GM18870 (cell line): ENCODE results near the gene PHLDB2.

Experiments used
- ATAC-seq: cut with Tn5 transposase; IDR thresholded peaks from one replicate; pipeline ENCODE4 v1.9.1; 2021; ENCODE audit warnings: moderate library complexity; ENCODE audit not compliant: unreplicated experiment

Gene PHLDB2

DNA sequence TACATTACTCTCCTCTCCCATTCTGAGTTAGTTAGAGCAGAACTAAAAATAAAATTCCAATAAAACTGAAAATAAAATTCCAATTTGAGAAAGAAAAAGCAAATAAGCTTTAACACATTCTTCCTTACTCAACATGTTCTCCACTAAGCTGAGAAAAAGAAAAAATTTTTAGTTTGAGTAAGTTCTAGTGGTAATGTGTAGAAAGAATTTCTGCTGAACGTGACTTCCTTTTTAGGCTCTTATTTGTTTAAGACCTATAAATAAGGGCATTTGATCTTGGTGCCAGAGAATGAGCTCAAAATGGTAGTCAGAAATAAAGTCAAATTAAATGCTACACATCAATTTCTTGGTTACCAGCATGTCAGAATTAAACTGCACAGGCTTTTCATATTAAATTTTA is 62.1 kb downstream of the PHLDB2 start:
- ATAC-seq = no peak

DNA sequence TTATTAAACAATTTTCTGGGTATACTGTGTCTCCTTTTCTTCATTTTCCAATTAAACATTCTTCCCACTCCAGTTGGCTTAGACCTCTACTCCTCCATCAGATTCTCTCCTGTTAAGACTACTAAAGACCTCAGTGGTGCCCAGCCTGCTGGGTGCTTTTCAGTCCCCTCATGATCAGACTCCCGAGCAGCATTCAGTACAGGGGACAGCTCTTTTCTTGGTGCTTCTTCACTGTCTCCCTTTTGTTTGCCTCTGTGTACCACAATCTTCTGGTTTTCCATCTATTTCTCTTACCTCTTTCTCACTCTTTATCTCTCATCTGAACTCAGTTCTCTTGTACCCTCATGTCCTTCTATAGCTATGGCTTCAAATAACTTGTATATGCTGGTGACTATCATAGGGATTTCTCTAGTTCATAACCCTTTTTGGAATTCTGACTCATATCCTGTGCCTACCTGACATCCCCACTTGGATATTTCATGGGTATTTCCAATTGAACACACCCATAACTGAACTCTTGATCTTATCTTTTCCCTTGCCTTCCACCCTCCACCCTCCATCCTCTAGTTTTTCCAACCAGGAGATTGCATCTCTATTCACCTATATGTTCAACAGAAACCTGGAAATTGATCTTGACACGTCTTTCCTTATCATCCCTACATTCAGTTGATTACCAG is 64.2 kb downstream of the PHLDB2 start:
- ATAC-seq = no peak

DNA sequence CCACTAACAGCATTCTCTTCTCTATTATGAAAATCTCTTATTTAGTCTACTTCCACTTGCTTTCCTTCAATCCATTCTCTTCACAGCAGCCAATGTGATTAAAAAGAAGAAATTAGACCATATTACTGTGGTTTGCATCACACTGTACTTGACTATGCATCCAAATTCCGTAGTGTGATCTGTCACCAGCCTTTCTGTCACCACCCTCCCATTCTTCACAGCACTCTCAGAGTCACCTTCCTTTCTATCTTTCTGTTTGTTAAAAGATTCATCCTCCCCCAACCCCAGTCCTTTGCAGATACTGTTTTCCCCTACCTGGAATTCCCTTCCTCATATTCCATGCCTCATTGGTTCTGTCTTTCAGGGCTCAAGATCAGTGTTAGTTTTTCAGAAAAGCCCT is 64.7 kb downstream of the PHLDB2 start:
- ATAC-seq = no peak

DNA sequence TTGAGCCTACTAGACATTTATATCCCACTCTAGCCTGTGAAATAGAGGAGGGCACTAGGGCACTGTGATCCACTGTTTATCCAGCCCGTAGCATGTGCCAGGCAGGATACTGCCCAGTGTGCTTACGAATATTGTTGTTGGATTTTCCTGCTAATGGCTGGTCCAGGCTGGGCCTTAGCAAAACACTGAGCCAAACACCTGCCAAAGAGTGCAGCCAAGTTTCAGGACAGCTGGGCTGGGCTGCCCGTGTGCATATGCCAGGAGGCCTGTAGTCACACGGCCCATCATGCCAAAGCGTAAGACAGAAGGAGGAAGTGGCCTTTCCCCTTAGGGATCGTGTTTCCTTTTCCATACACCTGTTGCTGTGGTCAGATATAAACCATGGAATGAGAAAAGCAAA is 65.2 kb downstream of the PHLDB2 start:
- ATAC-seq = no peak

DNA sequence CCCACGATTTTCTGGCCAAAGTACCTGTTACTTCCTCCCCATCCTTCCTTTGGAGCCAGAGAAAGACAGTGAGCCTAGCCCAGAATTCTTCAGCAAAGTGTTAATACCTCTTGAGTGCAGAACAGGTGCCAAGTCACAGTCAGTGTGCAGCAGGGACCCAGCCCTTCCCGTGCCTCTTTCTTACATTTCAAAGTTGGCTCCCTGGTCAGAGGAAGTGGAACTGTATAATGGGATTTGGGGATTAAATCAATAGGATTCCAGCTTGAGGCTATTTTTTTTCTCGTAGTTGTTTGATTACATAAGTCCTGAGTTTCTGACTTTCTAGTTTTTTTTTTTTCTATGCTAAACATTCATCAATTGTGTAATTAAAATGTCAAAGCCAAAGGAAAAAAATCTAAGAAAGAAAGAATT is 67.2 kb downstream of the PHLDB2 start:
- ATAC-seq = no peak

DNA sequence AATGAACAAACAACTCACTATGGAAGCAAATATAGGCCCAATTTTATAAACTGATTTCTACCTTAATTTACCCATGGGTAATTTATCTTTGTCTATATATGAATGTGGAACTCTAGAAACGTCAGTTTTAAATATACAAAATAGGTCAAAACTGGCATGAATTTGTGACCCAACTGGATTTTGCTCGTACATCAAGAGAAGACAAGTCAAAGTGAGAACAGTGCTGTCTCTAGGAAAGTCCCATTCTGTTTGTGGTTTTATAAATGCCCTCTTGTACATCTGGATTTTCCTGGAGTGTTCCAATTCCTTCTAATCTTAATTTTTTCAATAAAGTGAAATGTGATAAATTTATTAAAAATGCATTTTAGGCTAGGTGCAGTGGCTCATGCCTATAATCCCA is 69.5 kb downstream of the PHLDB2 start:
- ATAC-seq = no peak

DNA sequence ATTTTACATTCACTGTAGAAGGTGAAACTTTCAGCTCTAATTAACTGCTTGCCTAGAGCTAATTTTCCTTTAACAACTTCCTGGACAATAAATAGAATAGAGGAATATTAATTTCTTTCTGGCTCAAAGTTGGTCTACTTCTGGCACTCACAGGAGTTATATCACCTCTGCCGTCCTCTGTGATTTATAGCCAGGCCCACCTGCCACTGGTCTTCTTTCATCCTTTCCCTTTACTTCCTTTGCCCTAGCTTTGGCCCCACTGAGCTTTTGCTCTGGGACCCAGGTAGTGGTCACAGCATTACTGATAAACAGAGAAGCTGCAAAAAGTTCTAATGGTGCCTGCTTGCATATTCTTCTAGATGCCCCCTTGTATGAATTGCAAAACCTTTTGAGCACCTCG is 70.4 kb downstream of the PHLDB2 start:
- ATAC-seq = no peak

DNA sequence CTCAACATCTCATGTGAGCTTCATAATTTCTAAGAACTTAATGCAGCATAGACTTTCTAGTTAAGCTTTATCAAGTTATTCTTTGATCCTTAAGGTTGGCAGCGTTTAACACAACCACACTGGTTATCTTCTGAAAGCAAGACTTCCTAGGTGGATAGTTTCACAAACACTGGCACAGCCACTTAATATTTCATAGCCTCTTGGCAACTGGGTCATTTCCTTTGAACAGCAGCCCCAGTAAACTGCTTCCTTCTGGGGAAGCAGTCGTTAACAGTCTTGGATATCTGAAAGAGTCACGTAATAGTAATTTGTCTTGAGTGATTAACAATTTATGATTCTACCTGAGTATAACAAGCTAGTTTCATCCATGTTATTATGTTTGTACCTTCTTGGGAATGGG is 73.9 kb downstream of the PHLDB2 start:
- ATAC-seq = no peak

DNA sequence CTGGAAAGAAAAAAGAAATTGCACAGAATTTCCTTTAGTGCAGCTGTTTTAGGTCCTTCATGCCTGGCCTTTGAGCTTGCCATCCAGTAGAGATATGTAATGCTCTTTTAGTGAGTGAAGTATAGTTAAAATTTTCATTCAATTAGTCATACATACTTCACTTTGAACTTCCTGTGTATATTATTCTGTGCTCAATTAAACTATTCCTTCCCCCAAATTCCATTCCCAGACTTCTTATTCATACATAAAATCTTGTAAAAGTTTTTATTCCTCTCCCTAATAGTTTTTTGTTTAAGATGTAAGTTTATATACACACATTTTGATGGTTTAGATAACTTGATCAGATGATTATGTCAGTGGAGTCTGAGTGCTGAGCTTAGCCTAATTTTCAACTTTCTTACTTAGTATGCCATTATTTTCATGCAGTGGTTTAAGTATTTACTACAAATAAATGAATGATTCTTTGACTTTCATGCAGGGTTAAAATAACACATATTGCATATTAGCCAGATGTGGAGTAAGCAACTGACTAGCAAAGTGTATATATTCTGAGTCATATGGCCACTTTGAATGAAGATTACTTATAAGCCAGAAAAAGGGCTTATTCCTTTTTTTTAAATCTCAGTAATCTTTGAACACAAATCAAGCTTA is 77.3 kb downstream of the PHLDB2 start:
- no peak for ATAC-seq

DNA sequence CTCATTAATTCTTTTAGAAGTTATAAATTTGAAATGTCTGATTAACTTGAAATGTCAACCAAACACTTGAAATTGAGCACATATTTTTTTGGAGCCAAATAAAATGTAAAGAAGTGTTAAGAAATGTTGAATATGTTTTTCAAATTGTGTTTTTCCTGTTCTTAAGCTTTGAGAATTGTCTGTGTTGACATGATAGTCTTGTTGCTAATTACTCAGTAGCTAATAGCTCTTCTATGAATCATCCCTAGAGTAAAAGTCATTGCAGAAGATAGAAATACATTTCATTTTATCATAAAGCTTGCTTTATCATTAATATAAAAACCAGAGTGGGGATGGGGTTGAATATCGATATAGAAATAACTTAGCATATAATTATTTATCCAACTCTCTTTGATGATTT is 77.9 kb downstream of the PHLDB2 start:
- no peak for ATAC-seq

DNA sequence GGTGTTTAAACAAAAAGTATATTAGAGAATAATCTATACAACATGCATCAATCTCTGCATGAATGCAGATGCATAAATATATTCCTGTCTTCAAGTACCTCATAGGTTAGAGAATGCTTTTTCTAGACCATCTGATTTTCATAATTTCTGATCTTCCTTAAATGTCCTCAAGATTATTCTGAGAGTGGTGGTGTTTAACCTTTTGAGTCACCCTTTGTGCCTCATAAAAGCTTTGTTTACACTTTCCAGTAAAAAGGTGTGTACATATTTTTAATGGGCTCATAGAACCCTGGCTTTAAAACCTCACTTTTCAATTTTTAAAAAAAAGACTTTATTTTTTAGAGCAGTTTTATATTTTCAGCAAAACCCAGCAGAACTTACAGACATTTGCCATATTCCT is 78.8 kb downstream of the PHLDB2 start:
- no peak for ATAC-seq

DNA sequence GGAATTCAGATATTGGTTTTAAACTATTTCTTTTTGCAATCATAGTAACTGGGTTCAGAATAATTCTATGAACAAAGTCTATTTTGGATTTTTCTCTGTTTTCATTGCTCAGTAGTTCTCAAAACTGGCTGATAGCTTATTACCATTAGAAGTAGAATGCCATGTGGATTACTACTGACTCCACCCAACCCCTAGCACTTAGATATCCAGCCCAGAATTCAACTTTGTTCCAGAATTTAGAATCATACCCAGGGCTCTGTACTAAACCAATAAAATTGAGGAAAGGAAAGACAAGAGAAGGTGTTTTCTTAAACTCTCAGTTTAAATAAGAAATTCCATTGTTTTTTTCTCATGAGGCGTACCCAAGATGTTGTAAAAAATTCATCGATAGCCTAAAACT is 80.8 kb downstream of the PHLDB2 start:
- ATAC-seq = no peak

DNA sequence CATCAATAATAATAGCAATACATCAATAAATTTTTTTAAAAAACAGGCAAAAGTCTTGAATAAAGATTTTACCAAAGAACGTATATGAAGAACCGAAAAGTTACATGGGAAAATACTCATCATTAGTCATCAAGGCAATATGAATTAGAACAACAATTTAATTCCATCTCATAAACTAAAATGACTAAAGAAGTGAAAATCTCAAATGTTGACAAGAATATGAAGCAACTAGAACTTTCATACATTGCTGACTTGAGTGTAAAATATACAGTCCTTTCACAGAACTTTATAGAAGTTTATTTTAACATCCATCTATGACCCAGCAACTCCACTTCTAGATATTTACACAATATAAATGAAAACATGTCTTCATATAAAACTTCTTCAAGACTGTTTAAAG is 84.5 kb downstream of the PHLDB2 start:
- no peak for ATAC-seq

DNA sequence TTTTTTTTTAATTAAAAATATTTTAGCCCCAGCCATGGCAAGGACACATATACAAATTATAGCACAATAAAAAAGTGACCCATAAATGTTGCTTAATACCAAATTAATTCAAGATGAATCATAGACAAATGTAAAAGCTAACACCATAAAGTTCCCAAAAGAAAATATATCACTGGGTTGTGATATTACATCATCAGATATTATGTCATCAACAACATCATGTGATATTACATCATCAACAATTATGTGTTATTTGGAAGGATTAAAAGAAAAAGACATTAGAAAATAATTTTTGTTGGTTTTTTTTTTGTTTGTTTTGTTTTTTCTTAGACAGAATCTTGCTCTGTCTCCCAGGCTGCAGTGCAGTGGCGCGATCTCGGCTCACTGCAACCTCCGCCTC is 85.3 kb downstream of the PHLDB2 start:
- no peak for ATAC-seq

DNA sequence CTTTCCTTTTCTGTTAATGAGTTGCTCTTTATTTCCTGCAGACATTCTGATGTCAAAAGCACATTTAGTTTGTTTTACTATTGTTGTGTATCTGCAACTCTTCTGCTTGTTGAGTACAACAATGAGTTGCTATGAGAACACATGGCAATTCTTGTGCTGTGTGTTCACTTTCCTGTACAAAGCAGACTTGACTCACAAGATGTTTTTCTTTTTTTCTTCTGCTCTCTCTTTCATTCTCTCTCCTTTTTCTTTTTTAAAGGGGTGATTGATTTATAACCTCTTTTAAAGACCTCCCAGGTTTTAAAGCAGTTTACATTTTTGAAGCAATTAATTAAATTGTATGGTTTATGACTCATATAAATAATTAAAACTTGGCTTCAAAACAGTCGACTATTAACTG is 88.2 kb downstream of the PHLDB2 start:
- no peak for ATAC-seq

DNA sequence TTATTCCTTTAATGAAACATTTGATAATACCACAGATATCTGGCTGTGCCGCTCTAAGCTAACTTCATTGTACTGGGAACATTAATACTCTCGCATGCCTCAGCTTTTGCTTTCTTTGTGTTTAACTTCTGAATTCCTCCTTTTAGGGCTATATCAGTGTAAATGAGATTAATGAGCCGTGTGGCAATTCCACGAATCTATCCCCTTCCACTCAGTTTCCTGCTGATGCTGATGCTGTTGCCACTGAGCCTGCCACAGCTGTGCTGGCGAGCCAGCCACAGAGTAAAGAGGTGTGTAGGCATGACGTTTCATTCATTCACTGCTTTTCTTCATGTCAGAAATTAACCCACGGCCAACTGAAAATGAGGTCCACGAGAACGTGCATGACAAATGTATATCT is 89.7 kb downstream of the PHLDB2 start:
- ATAC-seq = no peak

DNA sequence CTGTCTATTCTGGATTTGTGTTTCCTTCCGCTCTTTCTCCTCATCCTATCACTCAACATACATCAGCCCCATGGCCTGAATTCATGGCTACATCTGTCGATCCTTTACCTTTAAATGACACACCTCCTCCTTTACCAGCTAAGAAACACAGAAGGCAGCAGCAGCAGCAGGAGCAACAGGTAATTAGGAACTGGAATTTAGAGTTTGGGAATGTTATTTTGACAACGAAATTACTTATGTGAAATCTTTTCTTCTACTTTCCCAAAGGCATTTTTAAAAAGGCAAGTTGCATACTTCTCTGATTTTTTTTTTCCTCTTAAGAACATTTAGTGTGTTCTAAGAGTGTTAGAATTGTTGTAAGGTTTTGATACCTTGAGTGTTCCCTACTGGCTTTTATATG is 90.6 kb downstream of the PHLDB2 start:
- no peak for ATAC-seq

DNA sequence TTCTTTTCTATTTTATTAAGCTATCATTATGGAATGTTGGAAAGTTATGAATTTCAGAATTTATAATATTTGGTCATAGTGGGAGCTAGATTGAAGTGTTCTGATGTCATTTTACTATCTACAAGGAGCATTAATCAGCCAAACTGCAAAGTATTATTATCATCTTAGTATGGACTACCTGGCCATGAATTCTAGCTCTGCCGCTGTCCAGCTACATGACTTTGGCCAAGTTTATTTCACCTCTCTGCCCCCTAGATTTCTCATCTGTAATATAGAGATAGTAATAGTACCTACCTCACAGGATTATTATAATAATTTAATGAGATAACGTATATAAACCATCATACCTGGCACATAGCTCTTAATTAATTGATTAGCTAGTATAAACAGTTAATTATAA is 92.0 kb downstream of the PHLDB2 start:
- no peak for ATAC-seq

DNA sequence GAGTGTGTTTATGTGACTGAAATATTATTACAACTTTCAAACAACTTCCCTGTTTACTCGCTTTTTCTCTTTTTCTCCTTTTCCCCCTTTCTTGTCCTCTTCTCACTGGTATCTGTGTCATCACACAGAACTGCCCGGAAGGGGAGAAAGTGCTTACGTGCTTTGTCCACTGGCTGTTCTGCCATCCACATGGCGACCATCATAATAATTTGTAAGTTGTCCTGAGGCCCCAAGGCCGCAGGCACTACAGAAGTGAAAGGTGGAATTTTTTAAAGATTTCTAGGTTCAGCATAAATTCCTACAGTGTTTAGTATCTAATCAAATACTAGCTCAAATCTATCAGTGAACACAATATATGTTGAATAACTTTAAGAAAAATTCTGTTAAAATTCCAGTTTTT is 93.0 kb downstream of the PHLDB2 start:
- no peak for ATAC-seq

DNA sequence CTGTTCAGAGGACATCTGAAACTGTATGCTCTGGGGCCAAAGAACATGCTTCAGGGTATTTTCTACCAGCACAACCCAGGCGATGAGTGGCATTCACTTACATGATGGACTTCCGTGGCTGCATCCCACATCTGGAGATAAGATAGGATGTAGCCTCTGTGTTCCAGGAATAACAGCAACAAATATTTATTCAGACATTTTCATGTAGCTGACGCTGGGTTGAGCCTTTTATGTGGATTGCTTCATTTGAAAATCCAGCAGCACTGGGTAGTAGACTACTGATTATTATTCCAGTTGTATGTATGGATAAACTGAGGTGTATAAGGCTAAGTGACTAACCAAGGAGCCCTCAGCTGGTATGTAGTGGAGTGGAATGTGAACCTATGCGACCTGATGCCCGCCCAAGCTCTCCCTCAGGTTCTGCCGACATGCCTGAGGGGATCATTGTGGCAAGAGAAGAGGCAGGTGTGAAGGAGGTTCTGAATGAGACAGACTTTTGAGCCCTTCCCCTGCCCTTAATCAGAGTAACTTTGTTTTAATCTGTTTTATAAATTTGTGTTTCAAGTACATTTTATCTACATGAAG is 93.9 kb downstream of the PHLDB2 start:
- ATAC-seq = no peak

DNA sequence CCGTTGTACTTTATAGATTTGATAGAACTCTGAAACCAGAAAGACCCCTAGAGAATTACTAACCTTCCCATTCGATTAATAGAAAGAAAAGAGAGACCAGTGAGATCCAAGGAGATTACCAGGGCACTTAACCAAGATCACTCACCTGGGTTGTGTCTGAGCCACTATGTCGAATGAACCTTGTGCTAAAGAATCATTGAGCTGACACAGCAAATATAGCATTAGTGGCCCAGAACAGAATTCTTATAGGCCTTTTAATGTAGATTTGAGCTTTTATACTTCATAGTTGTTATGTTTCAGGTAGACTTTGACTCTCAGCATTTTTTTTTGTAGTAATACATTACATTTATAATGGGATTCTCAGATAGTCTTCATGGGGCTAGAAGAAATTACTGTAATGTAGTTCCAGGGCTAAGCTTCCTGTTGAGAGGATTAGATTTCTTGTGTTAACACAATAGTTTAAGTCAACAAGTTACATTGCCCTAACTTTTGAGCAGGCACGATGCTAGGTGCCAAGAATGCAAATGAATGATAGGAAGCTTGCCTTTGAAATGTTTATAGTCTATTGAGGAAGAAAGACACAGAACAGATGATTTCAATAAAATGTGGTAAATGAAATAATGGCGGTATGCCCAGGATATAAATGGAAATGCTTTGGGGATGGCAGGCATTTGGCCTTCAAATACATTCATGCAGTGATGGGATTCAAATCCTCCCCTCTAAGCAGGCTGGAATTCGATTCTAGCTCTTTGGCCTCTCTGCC is 95.3 kb downstream of the PHLDB2 start:
- no peak for ATAC-seq

DNA sequence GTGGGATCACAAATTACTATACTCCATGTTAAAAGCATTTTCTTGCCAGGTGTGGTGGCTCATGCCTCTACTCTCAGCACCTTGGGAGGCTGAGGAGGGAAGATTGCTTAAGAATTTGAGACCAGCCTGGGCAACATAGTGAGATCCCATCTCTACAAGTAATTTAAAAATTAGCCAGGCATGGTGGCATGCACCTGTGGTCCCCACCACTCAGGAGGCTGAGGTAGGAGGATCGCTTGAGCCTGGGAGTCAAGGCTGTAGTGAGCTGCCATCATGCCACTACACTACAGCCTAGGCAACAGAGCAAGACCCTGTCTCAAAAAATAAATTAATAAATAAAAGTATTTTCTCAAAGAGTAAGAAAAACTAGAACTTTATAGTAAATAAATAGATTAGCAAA is 96.8 kb downstream of the PHLDB2 start:
- no peak for ATAC-seq
